Measurements from ENCODE around the gene POU4F1.
"Not testable (repeated sequence)": the region's sequence is repeated elsewhere in the genome, so short reads cannot be mapped to it uniquely, and the experiment has no call there.

The POU4F1 gene, protein sequence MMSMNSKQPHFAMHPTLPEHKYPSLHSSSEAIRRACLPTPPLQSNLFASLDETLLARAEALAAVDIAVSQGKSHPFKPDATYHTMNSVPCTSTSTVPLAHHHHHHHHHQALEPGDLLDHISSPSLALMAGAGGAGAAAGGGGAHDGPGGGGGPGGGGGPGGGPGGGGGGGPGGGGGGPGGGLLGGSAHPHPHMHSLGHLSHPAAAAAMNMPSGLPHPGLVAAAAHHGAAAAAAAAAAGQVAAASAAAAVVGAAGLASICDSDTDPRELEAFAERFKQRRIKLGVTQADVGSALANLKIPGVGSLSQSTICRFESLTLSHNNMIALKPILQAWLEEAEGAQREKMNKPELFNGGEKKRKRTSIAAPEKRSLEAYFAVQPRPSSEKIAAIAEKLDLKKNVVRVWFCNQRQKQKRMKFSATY

DNA sequence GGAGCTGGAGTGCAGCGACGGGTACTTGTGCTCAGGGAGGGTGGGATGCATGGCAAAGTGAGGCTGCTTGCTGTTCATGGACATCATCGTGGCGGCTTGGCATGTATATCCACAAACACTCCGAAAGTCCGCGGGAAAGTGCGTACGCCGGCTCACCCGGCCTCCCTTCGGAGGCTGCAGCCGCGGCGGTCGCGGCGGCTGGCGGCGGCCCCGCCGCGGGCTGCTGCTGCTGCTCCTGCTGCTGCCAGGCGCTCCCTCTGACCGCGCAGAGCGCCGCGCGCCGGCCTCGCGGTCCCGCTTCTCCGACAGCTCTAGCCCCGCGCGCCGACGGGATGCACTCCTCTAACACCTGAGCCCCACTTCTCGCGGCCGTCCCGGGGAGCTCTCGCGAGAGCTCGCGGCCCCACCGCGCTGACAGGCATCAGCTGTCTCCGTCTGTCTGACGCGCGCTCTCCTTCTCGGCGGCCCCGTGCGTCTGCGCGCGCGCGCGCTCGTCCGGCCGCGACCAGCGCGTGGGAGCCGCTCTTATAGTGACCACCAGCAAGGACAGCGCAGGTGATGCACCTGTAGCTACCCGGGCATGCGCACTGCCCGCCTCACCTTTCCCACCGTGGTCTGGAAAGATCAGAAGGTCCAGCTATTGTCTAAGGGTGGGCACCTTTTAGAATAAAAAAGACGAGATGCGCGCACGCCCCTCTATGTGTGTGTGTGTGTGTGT, at the start of gene POU4F1:
POU4F1 (minus strand) TSS at position 313 of the 718 bp plus-strand sequence; CDS start at position 87, 226 bp downstream.
- DNase-seq (ENCODE audit: low read depth): no peak

DNA sequence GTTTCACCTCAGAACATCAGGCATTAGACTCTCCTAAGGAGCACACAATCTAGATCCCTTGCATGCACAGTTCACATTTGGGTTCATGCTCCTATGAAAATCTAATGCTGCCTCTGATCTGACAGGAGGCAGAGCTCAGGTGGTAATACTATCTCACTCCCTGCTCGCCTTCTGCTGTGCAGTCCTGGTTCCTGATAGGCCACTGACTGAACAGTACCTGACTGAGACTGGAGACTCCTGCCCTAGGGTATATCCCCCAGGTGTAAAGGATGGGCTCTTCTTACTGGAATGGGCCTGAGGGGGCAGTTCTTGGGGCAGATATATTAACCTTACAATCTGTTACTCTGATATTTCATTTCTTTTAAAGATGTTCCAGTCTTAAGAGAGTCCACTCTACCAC, 49.3 kb upstream of the POU4F1 start:
- DNase-seq (ENCODE audit: low read depth): no peak

DNA sequence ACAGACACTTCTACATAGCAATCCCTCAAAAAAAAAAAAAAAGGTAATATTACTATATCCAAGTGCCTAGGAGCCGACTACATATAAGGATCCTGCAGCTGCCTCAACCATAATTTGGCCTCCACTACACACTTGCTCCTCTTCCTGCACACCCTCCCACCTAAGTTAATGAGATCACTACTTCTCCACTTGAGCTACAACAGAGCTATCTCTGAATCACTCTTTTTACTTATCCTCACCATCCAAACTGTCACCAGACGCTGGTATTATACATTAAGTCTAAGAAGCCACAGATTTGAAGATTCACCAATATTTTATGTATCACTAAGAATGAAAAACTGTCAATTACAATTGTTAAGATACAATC, 47.3 kb upstream of the POU4F1 start:
- no peak for DNase-seq (ENCODE audit: low read depth)

DNA sequence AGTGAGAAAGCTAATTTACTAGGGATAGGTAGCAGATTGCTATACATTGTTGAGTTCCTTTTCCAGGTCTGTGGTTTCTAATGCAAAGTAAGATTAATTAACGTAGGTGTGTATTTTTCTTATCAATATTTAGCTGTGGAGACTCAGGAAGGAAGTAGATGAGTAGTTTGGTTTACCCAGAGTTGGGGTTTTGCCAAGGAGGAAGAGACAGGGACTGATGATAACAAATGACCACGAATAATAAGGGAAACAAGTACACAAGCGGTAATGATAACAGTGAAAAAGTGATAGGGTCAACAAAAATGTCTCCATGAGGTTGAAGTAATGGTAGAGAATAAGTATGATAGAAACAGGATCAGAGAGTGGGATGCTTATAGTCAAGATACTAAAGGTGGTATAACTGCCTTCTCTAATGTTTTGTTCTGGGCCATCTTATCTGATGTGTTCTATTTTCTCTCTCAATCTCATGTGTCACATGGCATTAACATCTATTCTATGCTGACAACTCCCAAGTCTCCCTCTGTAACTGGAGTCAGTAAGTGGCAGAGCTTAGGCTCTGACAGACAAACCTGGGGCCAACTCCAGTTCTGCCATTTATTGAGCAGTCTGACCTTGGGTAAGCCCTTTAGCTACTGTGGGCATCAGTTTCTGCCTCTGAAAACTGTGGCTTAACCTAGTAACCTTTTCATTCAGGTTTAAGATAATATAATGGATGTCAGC, 46.8 kb upstream of the POU4F1 start:
- DNase-seq (ENCODE audit: low read depth): no peak

DNA sequence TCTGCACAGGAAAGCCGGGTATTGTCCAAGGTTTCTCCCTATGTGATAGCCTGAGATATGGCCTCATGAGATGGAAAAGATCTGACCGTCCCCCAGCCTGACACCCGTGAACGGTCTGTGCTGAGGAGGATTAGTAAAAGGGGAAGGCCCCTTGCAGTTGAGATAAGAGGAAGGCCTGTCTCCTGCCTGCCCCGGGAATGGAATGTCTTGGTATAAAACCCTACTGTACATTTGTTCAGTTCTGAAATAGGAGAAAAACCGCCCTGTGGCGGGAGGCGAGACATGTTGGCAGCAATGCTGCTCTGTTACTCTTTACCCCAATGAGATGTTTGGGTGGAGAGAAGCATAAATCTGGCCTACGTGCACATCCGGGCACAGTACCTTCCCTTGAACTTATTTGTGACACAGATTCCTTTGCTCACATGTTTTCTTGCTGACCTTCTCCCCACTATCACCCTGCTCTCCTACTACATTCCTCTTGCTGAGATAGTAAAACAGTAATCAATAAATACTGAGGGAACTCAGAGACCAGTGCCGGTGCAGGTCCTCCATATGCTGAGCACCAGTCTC, 43.8 kb upstream of the POU4F1 start:
- not testable (repeated sequence) for DNase-seq (ENCODE audit: low read depth)

DNA sequence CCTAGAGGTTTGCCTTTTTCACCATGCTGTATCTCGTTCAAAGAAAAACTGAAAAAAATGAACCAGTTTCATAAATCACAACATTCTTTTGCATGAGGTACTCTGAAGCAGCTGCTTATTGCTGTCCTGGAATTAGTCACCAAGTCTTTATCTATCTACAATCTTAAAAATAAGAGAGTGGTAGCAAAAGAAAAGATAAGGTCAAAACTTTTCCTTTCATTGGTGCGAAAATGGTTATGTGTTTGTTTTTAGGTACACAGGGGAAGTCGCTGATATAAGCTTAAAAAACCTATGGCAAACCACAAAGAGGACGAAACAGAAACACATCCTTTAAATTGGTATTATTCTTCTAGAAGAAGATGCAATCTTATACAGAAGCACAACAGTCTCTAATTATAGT, 34.9 kb upstream of the POU4F1 start:
- no peak for DNase-seq (ENCODE audit: low read depth)

DNA sequence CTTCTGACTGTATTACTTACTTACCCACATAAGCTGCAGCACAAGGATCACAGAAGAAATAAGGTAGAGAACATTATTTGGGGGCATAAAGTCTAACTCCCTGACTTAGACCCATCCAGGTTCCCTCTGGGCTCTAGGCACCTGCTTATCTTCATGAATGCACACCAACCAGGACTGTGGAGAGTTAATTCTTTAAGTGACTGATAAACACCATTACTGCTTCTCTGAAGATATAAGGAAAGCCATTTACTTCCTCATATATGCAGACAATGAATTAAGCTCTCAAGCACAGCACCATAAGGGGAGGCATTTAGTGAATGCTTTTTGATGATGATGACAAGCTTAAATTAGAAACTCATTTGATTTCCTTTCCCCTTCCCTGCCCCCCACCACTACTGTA, 33.1 kb upstream of the POU4F1 start:
- no peak for DNase-seq (ENCODE audit: low read depth)

DNA sequence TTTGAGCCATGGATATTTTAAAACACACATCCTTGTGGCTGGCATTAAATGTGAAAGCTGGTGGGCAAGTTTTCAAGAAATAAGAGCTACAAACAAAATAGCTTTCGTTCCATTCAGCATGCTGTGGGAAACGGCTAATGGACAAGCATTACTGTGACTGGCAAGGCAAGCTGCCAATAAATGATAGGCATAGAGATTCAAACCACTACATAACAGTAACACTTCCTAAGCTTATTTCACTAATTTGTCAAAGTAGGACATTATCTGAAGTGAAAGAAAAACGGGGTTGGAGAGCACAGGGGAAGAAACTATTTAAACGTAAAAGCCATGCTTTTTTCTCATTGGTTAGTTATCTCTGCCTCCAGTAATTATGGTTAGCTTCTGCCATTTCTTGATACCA, 29.6 kb upstream of the POU4F1 start:
- DNase-seq (ENCODE audit: low read depth): no peak

DNA sequence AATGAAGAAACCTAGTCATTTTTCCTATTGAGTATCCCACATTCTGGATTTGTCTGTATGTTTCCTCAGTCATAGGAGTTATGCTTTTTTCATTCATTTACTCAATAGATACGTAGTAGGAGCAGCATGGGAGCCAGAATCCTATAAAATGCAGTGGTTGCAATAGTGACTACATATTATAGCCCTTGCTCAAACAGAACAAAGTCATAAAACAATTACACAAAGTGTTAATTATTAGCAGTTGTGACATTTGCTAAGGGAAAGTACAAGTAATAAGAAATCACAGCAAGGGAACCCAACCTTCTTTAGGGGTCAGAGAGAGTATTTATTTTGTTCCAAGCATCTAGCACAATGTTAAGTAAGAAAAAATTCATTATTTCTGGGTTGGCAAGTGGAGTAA, 27.7 kb upstream of the POU4F1 start:
- no peak for DNase-seq (ENCODE audit: low read depth)

DNA sequence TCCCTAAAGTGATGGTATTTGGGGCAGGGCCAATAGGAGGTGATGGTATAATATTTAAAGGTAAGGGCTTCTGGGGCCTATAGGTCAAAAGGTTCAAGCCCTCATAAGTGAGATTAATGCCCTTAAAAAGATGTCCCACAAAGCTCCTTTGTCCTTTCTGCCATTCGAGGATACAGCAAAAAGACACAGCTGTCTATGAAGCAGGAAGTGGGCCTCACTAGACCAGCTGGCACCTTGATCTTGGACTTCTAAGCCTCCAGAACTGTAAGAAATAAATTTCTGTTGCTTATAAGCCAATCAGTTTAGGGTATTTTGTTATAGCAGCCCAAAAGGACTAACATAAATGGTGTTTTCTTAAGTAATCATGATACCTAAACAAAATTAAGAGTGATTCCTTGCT, 27.2 kb upstream of the POU4F1 start:
- no peak for DNase-seq (ENCODE audit: low read depth)

DNA sequence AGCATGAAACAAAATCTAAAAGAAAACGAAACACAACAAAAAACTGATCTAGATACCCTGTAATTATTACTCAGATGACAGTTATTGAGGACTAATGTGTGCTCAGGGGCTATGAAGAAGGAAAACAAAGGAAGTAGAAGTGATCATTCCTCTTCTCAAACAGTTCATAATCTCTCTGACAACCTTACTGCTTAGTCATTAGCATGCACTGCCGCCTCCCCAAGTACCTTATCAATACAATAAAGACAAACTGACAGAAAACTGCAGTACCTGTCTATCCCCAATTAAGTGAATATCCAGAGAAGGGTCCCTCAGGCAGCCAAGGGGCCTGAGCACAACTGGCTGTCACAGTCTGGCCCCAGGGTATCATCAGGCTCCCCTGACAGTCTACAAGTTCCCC, 22.0 kb upstream of the POU4F1 start:
- DNase-seq (ENCODE audit: low read depth): no peak

DNA sequence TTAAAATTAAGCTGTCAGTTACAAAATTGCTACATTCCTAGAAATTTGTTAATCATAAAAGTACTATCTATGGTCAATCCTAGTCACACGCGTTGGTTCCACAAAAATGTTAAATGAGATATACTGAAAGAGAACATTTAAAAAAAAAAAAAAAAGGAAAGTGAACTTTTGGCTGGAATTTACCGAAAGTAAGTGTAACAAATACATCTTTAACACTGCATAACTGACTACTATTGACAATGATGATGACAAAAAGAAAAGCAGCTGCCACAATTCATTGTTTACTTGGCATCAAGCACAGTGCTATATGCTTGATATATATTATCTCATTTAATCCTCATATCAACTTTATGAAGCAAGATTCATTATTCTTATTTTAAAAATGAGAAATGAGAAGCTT, 19.8 kb upstream of the POU4F1 start:
- no peak for DNase-seq (ENCODE audit: low read depth)

DNA sequence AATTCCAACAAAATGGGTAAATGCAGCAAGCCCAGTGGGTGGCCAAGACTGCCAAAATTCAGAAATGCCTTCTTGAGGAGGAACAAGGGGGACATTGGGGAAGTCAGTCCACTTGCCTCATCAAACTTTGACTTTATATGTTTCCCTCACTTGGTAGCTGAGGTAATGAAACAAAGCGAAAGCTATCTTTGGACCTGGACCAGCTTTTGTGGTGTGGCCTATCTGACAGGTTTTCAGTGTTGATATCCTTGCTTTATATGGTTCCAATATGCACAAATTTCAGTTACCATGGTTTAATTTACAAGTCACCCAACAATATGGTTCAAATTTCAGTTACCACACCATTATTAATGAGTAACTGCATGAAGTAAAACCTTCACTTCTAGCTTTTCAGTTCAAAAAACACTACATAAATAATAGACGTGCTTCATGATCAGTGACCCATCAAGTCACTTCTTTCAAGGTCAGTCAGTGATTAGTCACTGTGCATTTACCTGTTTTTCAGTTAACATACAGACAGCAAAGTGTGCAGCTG, 17.7 kb upstream of the POU4F1 start:
- DNase-seq (ENCODE audit: low read depth): no peak

DNA sequence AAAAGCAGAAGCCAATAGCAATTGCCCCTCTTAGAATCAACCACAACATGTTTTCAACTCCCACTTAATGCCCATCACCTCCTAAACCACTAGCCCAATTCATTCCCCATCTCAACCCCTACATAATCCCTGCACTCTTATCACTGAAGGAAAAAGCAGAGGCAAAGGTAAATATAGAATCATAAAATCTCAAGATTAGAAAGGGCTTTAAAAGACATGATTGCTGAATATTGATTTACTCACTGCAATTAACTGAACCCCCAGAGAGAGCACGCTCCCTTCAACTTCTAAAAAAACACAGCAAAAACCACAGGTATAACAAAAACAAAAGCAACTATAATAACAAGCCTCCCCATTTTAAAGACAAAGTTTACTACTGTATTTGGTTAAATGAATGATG, 15.1 kb upstream of the POU4F1 start:
- no peak for DNase-seq (ENCODE audit: low read depth)

DNA sequence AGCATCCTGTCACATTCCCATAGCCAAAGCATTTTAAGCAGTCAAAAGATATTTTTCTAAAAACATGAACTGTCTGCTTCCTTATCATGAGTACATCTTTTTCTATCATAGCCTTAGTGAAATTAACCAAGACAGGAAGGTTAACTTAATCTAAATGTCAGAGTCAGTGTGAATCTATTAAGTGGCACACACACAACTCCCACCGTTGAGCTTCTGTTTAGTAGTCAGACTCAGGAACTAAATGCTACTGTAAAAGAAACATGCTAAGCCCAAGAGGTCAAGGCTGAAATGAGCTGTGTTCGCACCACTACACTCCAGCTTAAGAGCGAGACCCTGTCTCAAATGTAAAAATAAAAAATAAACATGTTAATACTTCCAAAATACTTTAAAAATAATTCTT, 7.7 kb upstream of the POU4F1 start:
- no peak for DNase-seq (ENCODE audit: low read depth)

DNA sequence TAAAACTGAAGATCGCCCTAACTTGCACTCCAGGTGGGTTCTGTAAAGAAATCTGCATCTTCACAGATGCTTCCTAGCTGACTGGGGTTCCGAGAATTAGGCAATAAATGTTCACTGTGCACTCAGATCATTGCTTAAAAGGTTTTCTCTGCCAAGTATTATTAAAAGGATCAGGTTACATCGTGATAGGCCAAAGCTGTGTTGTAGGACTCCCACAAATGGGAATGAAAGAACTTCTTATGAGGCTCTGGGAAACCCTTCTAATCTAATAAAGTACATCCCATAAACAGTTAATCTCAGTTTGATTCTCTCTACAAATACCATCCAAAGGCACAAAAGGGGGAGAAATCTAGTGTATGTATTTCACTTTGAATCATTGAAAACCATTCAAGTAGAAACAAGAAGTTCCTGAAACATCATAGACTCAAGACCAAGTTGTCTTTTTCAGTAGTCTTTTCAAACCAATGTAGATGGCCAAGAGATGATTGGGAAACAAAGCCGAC, 7.1 kb upstream of the POU4F1 start:
- DNase-seq (ENCODE audit: low read depth): no peak

DNA sequence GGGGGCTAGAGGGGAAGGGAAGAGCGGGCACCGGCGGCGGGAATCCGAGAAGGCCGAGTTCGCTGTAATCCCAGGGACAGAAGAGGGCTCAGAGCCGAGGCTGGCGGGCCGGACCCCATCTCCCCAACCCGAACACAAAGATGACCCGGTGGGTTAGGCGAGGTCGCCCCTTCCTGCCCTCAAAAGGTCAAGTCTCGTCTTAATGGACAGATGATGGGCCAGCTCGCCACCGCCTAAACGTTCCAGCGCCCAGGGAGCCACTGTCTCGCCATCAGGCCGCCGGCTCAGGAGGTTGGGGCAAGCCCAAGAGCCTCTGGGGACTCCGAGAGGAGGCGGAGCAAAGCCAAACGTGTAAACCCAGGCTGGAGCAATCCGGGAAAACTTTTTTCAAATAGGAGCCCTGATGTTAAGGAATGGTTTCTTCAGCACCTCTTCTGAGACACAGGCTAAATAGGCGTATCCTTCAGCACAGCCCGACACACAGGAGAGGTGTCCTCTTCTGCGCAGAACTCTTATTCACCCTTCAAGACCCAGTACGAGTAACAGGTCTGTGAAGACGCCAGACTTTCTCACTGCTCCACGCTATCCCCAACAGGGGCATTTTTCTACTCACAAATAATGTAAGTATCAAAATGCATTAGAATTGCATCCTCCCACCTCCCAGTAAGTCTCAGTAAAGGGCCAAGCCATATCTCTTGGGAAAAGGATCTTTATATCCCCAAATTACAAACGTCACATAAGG, 6.3 kb upstream of the POU4F1 start:
- DNase-seq (ENCODE audit: low read depth): no peak

DNA sequence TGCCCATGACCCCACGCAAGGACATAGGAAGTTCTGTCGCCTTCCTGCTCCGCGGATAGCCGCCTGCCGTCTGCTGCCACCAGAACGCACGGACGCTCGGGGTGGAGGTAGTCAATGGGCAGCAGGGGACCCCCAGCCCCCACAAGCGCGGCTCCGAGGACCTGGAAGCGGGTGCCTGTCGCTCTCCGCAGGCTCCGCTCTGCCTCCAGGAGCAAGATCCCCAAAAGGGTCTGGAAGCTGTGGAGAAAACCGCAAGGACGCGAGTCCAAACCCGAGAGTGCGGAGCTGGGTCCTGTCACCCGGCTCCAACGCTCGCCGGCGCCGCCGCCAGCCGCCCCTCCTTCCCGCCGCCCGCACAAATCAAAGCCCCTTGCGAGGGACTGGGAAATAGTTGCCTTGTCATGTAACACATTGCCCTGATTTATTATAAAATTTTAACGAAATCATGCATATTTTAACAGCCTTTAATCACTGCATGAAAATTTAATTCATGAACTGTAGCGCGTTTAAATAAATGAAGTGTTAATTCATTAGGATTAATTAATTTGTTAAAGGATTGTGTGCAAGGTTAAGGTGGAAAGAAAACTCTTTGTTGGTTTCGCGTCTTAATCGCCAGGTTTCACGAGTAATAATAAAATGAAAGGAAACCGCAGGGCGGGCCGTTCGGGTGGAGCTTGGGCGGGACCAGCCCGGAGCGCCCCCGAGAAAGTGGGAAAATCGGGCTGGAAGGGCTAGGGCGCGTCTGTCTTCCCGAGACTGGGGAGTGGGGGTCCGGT, 5.5 kb upstream of the POU4F1 start:
- DNase-seq (ENCODE audit: low read depth): no peak

DNA sequence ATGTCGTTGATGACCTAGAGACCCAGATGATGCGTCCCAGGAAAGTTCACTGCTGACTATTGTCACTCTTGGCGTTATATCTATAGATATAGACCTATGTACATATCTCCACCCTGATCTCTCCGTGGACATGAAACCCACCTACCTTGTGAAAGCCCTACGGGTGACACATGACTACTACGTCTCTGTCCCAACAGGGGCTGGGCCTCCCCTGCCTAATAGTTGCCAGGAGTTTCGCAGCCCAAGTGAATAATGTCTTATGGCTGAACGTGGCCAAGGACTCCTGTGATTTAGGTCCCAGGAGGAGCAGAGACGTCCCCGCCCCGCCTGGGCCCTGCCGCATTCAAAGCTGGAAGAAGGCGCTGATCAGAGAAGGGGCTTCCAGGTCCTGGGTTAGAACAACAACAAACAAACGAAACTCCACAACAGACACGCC, 4.9 kb upstream of the POU4F1 start:
- no peak for DNase-seq (ENCODE audit: low read depth)

DNA sequence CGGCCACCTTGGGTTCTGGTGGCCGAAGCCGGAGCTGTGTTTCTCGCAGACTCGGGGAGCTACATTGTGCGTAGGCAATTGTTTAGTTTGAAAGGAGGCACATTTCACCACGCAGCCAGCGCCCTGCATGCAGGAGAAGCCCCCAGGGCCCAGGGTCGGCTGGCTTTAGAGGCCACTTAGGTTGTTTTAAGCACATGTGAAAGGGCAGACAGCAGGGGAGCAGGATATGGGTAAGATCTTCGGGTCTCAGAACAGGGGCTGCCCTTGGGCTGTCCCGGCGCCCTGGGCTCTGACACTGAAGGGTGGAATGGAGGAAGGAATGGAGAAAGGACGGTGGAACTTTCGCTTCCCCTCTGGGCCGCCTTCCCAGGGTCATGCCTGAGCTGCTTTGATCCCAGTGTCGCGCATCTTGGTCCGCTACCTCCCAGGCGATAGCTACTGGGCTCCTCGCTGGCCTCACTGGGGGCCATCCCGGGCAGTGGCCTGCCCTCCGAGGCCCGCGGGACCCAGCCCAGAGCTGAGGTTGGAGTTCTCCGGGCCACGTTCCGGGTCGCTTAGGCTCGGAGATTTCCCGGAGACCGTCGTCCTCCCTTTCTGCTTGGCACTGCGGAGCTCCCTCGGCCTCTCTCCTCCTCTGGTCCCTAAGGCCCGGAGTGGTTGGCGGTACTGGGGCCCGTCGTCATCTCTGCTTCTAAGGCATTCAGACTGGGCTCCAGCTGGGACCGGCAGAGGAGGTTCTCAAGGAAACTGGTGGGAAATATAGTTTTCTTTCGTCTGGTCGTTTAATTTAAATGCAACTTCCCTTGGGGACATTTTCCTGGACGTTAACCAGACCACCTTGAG, 4.3 kb upstream of the POU4F1 start:
- DNase-seq (ENCODE audit: low read depth): no peak
